Vagina (tissue), 2 donors: ENCODE data around the gene ATP5MG.

Experiments
- CTCF ChIP-seq, 3 experiments: fragments of 450-650 bp in 2 of 3; fragments of 200-600 bp in 1 of 3; sonication (generic) in 1 of 3; IDR thresholded peaks; one replicate each; pipeline ENCODE4 v1.5.1; 2017 to 2019; ENCODE audit warnings: antibody characterized with exemption in 3 of 3, mild to moderate bottlenecking in 2 of 3, moderate library complexity in 2 of 3
- POLR2A ChIP-seq, 2 donors: fragments of 450-650 bp; IDR thresholded peaks; one replicate each; pipeline ENCODE4 v1.6.1; 2017; ENCODE audit warnings: antibody characterized with exemption in 2 of 2, mild to moderate bottlenecking in 2 of 2, moderate library complexity in 2 of 2

GRCh38 chr11:118410055-118410745 lies 8.8 kb downstream of the ATP5MG start:
- TF ChIP-seq POLR2A (IDR thresholded peaks at IDR 0.05), result no peak
- no peak for TF ChIP-seq CTCF (IDR thresholded peaks at IDR 0.05)
